Measurements from ENCODE around the gene MEOX1.

DNA sequence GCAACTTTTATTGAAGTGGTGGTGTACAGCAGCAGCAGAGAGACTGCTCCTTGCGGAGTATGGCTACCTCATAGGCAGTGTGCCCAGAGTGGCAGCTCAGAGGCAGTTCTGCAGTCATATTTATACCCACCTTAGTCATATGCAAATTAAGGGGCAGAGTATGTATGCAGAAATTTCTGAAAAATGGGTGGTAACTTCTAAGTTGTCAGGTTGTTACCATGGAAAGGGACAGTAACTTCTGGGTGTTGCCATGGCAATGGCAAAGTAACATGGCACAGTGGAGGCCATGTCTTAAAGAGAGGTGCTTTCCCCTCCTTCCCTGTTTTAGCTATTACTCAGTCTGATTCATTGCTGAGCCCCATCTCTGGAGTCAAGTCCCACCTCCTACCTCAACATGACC lies 53.4 kb downstream of the MEOX1 start:
- TF ChIP-seq CTCF (IDR thresholded peaks at IDR 0.05) (no peak), EZH2 (IDR thresholded peaks at IDR 0.05; ENCODE audit: borderline replicate concordance, insufficient read depth, low read depth, low read length, poor library complexity, severe bottlenecking) (no peak)
